ENCODE results near the gene MAML2.

Gene MAML2

DNA sequence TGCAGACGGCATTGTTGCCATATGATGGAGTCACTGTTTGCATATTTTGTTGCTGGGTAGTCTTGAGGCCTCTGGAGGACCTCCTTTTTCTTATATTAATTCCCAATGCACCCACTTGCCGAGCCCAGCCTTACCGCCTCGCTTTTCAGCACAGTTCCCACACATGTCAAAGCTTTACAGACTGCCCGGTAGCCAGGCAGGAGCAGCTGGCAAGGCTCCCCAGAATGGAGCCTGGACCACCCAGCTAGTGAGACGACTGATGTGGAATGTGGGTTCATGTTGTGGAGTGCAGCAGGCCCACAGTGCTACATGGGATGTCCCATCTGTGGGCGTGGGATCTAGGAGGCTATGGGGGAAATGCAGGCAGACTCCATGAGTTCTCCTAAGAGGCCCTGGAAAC lies 319.7 kb downstream of the MAML2 start:
- no peak for DNase-seq

DNA sequence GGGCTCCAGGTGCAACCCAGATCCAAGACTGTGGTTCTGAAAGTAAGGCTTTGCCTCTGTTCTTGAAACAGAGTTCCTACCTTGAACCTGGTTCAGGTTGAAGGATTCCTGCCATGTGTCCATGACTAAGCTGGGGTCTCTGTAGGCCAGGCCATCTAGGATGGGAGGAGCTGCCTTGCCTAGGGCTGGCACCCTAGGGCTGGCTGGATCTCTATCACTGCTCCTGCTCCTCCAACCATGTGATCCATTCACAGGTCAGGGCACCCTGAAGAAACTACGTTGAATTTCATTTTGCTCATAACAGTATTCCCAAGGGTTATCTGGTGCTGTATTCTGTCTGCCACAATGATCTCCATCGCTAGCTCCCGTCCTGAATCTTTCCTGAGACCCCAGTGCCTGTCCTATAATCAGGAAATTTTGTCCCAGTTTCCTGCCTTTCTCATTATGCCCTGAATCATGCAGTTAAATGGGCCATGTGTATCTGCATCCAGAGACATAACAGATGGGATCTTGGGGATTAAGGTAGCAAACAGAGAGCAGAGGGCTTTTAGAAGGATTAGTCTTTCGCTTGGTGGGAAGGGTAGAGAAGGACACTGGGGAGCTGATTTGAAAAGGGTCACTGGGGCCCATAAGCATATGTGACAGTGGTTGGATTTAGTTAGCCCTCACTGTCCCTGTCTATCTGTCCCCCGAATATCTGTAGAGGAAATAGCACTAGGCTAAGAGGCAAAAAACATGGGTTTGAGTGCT lies 320.9 kb downstream of the MAML2 start:
- DNase-seq, result no peak

DNA sequence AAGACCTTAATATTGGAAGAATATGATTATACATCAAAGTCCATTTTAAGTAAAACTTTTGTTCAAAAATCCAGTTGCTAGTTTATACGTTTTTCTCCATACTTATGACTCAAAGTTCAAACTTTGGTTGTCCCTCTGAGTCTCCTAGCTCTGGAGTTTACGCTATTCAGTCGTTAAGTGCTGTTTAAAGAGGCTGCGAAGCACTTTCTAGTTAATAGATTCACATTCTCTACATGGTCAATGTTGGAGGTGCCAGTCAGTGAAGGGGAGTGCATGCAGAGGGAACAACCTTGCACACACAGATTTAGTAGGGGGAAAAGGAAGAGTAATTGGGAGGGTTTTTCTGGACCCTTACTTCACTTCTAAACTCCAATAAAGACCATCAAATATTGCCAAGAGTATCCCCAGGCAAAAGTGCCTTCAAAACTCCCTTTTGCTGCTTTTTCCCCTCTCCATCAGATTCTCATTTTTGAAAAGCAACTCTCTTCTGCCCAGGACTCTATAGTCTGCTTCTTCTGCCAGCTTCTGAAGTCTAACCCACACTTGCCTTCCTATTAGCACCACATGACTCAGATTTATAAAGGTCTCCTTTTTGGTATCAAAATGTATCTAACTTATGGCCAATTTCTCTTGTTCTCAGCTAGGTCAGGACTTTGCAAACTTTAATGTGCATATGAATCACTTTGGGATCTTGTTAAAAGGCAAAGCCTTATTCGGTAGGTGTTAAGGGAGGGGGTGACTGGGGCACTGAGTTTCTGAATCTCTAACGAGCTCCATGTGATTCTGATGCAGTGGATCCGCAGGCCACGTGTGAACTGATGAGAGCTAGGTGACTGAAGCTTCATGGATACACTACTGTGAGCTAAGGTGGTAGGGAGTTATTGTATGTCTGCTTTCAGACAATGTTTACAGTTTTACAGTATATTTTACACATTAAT lies 322.9 kb downstream of the MAML2 start:
- no peak for DNase-seq

DNA sequence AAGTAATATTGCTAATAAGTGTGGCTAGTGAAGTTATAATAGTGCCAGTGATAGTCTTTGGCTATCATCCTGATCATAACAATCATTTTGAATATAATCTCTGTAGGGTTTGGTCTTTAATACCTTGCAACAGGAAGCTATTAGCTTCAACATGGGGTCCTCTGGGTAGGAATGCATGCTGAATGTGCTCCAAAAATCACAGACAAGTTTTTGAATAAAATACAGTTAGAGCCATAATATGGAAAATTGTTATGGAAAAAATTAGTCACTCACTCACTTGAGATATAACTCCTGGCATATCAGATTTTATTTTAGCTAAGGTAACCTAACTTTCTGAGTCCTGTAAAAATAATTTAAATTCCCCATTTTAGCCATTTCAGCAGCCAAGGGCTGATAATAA lies 323.7 kb downstream of the MAML2 start:
- DNase-seq, result no peak

DNA sequence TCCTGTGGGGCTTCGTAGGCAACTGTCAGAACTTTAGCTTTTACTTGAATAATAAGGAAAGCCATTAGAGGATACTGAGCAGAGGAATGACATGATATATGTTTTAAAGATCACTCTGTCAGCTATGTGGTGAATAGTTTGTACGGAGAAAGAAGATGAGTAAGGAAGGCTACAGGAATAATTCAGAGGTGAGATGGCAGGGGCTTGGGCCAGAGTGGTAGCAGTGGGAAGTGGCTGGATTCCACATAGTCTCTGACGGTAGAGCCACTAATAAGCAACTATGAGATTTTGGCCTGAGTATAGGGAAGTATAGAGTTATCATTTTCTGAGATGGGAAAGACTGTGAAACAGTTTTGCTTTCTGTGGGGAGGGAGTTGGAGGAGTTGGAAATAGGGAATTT lies 325.1 kb downstream of the MAML2 start:
- DNase-seq, result no peak

DNA sequence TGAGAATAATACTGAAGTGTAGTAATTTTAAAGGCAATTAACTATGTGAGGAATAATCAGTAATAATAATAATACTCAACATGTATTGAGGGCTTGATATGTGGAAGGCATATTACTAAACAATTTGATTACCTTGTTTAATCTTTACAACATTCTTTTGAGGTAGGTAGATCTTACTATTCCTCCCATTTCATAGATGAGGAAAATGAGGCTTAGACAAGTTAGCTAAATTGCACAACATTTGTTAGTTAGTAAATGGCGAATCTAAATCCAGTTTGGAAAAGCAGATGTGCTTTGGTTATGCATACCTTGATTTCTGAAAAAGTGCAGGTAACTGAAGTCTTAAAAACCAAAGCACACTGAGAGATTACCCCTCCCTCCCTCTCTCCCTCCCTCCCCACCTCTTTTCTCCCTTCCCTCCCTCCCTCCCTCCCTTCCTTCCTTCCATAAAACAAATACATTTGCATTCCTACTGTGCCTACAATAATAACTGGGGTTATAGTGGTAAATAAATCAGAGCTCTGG lies 326.0 kb downstream of the MAML2 start:
- no peak for DNase-seq

DNA sequence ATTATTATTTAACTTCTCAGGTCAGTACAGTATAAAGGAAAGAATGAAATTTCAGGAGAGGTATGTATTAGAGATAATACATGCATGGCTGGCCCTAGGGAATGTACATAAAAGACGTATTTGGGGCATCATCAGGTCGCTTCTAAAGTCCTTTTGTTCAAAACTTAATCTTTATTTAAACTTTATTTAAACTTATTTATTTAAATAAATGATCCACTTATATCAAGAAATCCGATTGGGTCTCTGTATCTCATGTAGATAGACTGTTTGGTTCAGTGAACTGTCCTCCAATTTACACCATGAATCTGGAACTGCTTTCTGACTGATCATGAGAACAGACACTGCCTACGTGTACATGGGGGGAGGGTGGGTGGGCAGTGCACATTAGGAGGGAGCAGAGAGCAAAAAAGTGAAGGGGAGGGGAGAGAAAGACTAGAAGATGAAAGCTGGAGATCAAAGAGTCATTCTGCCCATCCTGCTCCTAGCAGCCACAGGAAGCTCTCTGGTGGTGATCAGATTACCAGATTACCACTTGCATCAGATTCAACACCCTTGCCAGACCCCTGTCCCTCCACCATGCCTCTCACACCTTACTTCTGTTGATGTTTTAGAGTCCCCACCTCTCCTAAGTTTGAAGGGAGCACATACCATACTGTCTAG lies 327.0 kb downstream of the MAML2 start:
- DNase-seq, result no peak

DNA sequence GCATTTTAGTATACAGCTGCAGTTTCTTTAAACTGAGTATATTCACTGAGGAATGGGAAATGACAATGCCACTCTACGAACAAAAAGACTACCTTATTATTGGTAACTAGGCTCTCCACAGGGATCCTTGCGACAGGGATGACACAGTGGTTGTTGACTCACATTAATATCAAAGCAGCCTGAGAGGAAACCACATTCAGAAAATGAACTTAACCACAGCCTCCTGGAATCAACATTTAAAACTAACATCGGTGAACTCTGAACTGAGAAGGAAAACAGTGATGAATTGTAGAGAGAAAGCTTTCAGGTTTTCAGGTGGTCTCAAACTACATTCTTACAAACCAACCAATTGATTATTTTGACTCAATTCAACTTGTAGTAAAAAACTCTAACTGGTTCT lies 328.8 kb downstream of the MAML2 start:
- DNase-seq, result peak; percentile 46

DNA sequence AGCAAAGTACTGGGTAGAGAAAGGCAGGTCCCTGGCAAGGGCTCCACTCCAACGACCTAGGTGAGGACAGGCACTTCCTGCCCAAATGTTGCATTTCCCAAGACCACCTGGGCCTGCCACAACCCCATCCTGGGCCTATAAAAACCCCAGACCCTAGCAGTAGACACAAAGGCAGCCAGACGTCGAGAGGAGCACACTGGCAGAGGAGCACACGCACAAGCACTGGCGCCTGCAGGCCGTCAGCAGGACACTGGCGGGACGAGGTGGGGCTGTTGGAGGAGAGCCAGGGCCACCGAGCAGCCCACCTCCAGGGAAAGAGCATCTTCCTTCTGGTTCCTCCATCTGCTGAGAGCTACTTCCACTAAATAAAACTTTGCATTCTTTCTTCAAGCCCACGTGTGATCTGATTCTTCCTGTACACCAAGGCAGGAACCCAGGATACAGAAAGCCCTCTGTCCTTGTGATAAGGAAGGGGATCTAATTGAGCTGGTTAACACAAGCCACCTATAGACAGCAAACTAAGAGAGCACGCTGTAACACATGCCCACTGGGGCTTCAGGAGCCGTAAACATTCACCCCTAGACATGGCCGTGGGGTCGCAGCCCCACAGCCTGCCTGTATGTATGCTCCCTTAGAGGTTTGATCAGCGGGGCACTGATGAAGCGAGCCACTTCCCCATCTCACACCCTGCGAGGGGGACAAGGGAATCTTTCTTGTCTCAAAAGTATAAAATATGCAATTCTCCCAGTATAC lies 329.4 kb downstream of the MAML2 start:
- no peak for DNase-seq

DNA sequence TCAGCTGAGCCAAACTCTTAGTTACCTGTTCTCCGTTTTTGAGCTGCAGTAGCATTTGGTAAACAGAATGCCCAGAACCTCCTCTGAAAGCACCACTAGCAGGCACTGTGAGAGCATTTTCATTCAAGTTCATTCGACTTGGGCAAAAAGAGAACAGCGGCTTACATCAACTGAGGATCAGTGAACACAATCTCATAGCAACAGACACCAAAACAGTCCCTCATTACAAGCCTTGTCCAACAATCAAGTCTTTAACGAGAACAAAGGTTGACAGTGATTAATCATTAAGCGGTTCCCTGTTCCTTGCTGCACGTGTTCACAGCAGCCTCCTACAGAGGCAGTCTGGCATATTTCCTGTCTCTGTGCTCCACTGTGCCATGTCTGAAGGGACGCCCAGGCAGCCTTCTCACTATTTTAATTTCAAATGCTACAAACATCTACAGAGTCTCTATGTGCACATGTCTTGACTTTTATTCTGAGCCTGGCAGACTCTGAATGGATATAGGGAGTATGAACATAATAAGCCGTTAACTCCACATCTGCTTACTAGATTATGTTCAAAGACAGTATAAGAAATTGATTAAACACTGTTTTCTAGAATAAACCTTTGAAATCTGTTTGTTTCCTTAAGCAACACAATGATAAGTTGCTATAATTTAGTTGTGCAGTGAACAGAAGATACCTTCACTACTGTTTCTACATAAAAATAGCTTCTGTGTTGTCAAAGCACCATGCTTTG lies 330.7 kb downstream of the MAML2 start:
- DNase-seq, result peak; percentile 6

DNA sequence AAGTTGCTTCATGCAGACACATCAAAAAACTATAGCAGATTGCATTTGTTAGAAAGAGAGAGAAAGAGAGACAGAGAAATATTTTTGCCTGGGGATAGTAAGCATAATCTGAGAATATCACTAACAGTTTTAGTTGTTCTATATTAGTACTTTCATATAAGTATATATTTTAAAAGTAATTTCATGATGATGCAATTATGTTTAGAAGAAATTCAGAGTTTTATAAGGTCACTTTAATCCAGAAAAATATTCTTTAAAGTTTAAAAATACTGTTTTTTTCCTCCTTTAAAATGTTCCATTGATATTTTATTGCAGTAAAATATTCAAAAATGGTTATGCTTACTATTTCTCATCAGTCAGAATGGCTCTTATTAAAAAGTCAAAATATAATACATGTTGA lies 332.3 kb downstream of the MAML2 start:
- no peak for DNase-seq

DNA sequence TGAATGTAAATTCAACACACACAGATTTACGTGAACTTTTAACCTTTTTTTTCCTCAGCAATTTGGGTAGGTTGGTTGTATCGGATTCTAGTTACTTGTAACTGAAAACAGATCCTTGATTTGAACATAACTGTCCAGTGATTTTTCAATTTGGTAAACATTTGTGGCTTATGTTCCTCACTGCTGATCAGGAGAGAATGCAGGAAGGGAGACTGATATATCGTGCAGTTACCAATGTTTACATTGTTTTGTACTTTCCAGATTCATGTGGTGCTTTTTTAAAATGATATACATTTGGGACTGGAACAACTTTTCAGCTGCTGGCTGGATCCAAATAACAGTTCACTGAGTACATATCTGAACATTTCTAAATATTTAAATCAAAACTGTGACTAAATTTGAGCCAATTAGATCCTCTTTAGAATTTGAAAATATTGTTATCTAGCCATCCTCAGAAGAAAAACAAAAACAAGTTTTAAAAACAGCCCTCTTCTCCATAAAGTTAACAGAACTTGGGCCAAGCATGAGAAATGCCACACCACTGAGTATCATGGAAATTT lies 334.8 kb downstream of the MAML2 start:
- no peak for DNase-seq

DNA sequence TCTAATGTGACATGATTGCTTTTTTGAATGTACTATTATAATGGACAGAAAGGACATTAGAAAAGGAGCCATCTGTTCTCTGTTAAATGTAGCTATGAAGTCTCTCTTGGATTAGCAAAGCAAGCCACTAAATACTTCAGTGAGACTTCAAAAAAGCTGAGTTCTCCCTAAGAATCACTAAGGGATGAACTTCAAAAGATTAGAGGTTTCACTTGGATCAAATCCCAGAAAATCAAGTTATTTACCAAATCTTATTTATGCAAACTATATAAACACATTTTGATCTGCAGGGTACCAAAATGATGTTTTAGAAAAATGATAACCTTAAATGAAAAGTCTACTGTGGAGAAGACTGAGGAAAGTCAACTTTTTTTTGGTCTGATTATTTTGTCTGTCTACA lies 337.0 kb downstream of the MAML2 start:
- no peak for DNase-seq

DNA sequence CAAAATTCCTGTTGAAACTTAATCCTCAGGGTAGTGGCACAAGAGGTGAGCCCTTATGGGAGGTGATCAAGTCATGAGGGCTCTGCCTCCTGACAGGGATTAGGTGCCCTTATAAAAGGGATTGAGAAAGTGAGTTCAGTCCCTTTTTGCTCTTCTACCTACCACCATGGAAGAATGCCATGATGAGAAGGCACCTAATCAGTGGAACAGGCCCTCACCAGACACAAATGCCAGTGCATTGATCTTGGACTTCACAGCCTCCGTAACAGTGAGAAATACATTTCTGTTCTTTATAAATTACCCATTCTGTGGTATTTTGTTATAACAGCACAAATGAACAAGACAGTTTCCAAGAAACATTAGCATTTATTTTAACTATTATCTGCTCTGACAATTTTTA lies 338.1 kb downstream of the MAML2 start:
- DNase-seq, result no peak

DNA sequence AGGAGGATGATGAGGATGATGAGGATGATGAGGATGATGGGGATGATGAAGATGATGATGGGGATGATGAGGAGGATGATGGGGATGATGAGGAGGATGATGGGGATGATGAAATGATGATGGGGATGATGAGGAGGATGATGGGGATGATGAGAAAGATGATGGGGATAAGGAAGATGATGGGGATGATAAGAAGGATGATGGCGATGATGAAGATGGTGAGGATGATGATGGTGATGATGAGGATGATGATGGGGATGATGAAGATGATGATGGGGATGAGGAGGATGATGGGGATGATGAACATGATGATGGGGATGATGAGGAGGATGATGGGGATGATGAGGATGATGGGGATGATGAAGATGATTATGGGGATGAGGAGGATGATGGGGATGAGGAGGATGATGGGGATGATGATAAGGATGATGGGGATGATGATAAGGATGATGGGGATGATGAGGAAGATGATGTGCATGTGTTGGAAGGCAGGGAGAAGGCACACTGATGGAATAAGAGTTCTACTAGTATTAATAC lies 340.2 kb downstream of the MAML2 start:
- no peak for DNase-seq

DNA sequence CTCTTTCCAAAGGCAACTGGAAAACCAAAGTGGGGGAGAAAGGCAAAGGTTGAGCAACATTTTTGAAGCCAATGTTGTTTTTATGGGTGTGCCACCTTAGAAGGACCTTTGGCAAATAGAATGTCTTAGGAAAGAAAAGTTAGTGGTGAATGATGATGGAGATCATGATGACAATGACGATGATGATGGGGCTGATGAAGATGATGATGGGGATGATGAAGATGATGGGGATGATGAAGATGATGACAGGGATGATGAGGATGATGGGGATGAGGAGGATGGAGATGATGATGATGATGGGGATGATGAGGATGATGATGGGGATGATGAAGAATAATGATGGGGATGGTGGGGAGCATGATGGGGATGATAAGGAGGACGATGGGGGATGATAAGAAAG lies 340.7 kb downstream of the MAML2 start:
- DNase-seq, result no peak

DNA sequence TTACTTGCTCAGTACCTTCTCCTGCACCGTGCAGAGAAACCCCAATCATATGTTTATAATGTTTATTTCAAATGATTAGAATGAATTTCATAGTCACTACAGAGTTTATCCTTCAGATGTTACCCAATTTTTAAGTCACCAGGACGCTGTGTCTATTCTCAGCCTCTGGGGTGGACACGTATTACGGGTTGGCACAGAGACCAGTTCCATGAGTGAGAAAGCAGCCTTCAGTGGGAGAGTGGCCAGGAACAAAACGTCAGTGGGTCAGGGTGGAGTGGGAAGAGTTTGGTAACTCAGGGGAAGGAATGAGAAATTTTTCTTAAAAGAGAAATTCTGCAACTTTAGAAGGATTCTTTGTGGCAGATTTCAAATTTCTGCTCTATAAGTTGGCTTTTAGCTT lies 342.0 kb downstream of the MAML2 start:
- no peak for DNase-seq

DNA sequence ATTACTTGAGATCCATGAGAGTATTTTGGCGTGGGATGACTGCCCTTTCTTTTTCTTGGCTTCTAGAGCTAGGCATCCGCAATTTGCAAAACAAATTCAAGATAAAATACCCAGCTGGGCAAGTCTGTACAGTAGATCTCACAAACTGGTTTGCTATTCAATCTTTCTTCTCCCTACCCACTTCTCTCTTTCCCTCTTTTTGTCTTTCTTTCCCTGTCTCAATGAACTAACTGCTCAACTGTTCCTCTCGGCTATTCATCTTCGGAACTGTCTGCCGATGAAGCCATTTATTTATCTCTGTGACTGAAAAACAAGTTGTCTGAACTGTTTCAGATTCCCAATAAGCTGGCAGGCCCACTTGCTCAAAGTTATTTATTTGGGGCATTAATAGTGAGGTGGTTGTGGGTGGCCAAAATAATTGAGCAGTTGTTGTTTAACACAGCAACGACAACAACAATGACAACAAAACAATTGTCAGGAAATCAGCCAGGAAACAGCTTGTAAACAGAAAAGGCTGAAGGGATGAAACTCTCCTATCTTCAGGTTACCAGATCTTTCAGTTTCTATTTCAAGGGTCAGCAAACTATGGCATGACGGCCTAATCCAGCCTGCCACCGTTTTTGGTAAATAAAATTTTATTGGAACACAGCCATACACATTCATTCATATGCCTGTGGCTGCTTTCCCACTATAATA lies 343.1 kb downstream of the MAML2 start:
- no peak for DNase-seq

DNA sequence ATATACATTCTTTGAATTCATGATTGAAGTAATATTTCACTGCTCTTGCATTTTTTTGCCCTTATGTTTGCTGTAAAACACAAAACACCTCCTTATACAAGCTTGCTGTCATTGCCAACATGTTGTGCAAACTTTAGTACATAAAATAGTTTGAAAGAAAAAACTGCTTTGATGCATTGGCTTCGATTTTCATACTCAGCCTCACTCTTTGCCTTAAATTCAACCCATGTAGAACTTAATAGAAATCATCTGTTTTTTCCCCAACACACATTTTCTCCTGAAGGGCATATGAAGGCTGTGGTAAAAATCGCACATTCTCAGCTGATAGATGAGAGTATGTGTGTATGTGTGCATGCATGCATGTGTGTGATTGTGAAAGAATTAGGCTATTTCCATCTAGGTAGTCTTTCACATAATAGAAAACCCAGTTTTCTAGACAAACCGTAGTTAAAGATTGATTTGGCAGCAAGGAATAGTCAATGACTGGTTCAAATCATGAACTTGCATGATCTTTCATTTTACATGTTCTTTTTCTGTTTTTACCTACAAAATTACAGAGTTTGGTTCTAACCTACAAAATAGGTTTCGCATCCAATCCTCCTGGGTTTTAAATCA lies 346.3 kb downstream of the MAML2 start:
- DNase-seq, result no peak

DNA sequence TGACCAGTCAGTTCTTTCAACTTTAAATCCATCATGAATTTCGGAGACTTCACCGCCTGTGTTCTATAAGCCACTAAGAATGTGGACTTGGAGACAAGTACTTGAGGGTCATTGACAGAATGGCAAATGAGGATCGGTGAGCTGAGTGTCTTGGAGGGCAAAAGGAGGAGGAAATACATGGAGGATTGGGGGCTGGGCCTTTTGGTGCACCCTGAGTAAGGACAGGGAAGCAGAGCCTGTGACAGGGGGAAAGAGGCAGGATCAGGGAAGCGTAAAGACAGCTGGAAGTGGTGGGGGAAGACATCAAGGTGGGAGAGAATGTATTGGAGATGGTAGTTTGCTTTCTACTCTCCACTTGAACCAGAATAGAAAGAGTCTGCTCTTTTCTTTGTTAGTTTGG lies 348.7 kb downstream of the MAML2 start:
- no peak for DNase-seq

All from MV-4-11 (cell line).